IMR-90 (cell line): ENCODE measurements around the gene TBC1D9. TPM values are rescaled to one million over a fixed set of nuclear protein-coding genes. Genes with fewer than 3 reads are reported as not detected.

ENCODE experiments used
- ATAC-seq: fragments of 200-7000 bp; cut with Tn5 transposase; 2 replicates; pipeline ENCODE4 v1.9.1; 2020; ENCODE audit warnings: low read depth, mild to moderate bottlenecking, moderate library complexity
- BruUV-seq: library from RNA; stranded (reverse); fragments of 400-500 nt; replicated peaks from 2 replicates; lab custom pipeline; 2021; lab: Mats Ljungman, UMichigan
- CTCF ChIA-PET: fragments of 300-600 bp; formaldehyde crosslinking; extraction: SDS; loops from one replicate; lab custom pipeline; 2021; ENCODE audit warnings: antibody characterized with exemption; lab: Yijun Ruan, JAX
- POLR2A ChIA-PET: fragments of 300-600 bp; sonication (Branson Sonifier 250); formaldehyde crosslinking; loops from one replicate; lab custom pipeline; 2022; ENCODE audit warnings: antibody characterized with exemption; ENCODE audit not compliant: unreplicated experiment; lab: Charles Lee
- DNase-seq: peaks from one replicate; pipeline ENCODE4 v3.0.0; 2013
- H2AFZ ChIP-seq: replicated peaks from 2 replicates; pipeline ENCODE3; 2013; ENCODE audit warnings: low read length, mild to moderate bottlenecking; ENCODE audit not compliant: poor library complexity
- H2AK5ac ChIP-seq: 2 replicates; pipeline ENCODE4 v1.6.1; 2013; ENCODE audit warnings: low read depth, low read length, inconsistent platforms
- H2AK9ac ChIP-seq: replicated peaks from 2 replicates; pipeline ENCODE3; 2013; ENCODE audit warnings: mild to moderate bottlenecking, low read depth, low read length, moderate library complexity; ENCODE audit not compliant: poor library complexity
- H2BK120ac ChIP-seq: 2 replicates; pipeline ENCODE4 v1.6.1; 2013; ENCODE audit warnings: low read depth, low read length, inconsistent platforms
- H2BK15ac ChIP-seq: 3 replicates; pipeline ENCODE4 v1.6.1; 2013; ENCODE audit warnings: low read depth, low read length, inconsistent platforms
- H2BK20ac ChIP-seq: 2 replicates; pipeline ENCODE4 v1.6.1; 2013; ENCODE audit warnings: low read depth, mild to moderate bottlenecking, inconsistent platforms, low read length, moderate library complexity
- H2BK5ac ChIP-seq: 2 replicates; pipeline ENCODE4 v1.6.1; 2013; ENCODE audit warnings: mild to moderate bottlenecking, low read depth, low read length, inconsistent platforms; ENCODE audit not compliant: poor library complexity, severe bottlenecking
- H3K14ac ChIP-seq: replicated peaks from 2 replicates; pipeline ENCODE4 v1.6.1; 2013; ENCODE audit warnings: low read depth, low read length, inconsistent platforms
- H3K18ac ChIP-seq: 2 replicates; pipeline ENCODE4 v1.6.1; 2013; ENCODE audit warnings: low read depth, low read length, control low read depth
- H3K23ac ChIP-seq: 2 replicates; pipeline ENCODE4 v1.6.1; 2013; ENCODE audit warnings: low read depth, low read length, inconsistent platforms
- H3K27ac ChIP-seq: 2 replicates; pipeline ENCODE4 v1.5.1; 2013; ENCODE audit warnings: mild to moderate bottlenecking, control low read depth, low read length; ENCODE audit not compliant: insufficient read depth
- H3K27me3 ChIP-seq: 2 replicates; pipeline ENCODE4 v1.6.1; 2013; ENCODE audit warnings: low read length; ENCODE audit not compliant: control insufficient read depth, insufficient read depth
- H3K36me3 ChIP-seq: 2 replicates; pipeline ENCODE4 v1.6.1; 2013; ENCODE audit warnings: low read length, mixed read lengths; ENCODE audit not compliant: control insufficient read depth, insufficient read depth
- H3K4ac ChIP-seq: 2 replicates; pipeline ENCODE4 v1.6.1; 2013; ENCODE audit warnings: low read depth, low read length, inconsistent platforms
- H3K4me1 ChIP-seq: 2 replicates; pipeline ENCODE4 v1.6.1; 2013; ENCODE audit warnings: low read length, mixed read lengths; ENCODE audit not compliant: control insufficient read depth, insufficient read depth
- H3K4me2 ChIP-seq: 2 replicates; pipeline ENCODE4 v1.6.1; 2013; ENCODE audit warnings: low read depth, mild to moderate bottlenecking, control low read depth, low read length, moderate library complexity
- H3K4me3 ChIP-seq: 2 replicates; pipeline ENCODE4 v1.5.1; 2013; ENCODE audit warnings: low read depth, mild to moderate bottlenecking, control low read depth, low read length, moderate library complexity; ENCODE audit not compliant: insufficient read depth
- H3K56ac ChIP-seq: 2 replicates; pipeline ENCODE4 v1.6.1; 2013; ENCODE audit warnings: low read length, inconsistent platforms; ENCODE audit not compliant: insufficient read depth; ENCODE audit errors: extremely low read depth
- H3K79me1 ChIP-seq, 2 experiments: 2 replicates each; pipeline ENCODE4 v1.6.1; 2013; ENCODE audit warnings: low read length in 2 of 2, inconsistent platforms in 1 of 2, low read depth in 1 of 2
- H3K9ac ChIP-seq: 2 replicates; pipeline ENCODE4 v1.6.1; 2013; ENCODE audit warnings: low read depth, low read length, control low read depth
- H3K9me1 ChIP-seq: 2 replicates; pipeline ENCODE4 v1.6.1; 2013; ENCODE audit warnings: low read length, inconsistent platforms; ENCODE audit not compliant: insufficient read depth
- H3K9me3 ChIP-seq: 2 replicates; pipeline ENCODE4 v1.6.1; 2013; ENCODE audit warnings: low read length; ENCODE audit not compliant: control insufficient read depth, insufficient read depth
- H4K20me1 ChIP-seq: 2 replicates; pipeline ENCODE4 v1.6.1; 2013; ENCODE audit warnings: low read length, inconsistent platforms; ENCODE audit not compliant: insufficient read depth
- H4K5ac ChIP-seq: 2 replicates; pipeline ENCODE4 v1.6.1; 2013; ENCODE audit warnings: mild to moderate bottlenecking, low read depth, low read length, control low read depth
- H4K8ac ChIP-seq, 2 experiments: 2 replicates each; pipeline ENCODE4 v1.6.1; 2013; ENCODE audit warnings: low read depth in 2 of 2, low read length in 2 of 2, control low read depth in 1 of 2, inconsistent platforms in 1 of 2
- H4K91ac ChIP-seq: 2 replicates; pipeline ENCODE4 v1.6.1; 2013; ENCODE audit warnings: low read depth, low read length, inconsistent platforms; ENCODE audit not compliant: insufficient read depth
- BHLHE40 ChIP-seq: fragments of 150-350 bp; IDR thresholded peaks from 2 replicates; pipeline ENCODE4 v1.6.1; 2016; ENCODE audit warnings: mild to moderate bottlenecking, low read depth, low read length
- CEBPB ChIP-seq: IDR thresholded peaks from 2 replicates; pipeline ENCODE4 v1.6.1; 2012; ENCODE audit warnings: low read depth, low read length, improper control_type of control experiment
- CHD1 ChIP-seq: IDR thresholded peaks from 2 replicates; pipeline ENCODE4 v1.6.1; 2012; ENCODE audit warnings: low read depth, low read length, improper control_type of control experiment
- CTCF ChIP-seq: conservative IDR thresholded peaks from 2 replicates; pipeline ENCODE4 v1.5.1; 2012; ENCODE audit warnings: mild to moderate bottlenecking, low read depth, low read length, improper control_type of control experiment
- ELK1 ChIP-seq: fragments of 150-350 bp; IDR thresholded peaks from 2 replicates; pipeline ENCODE4 v1.6.1; 2016; ENCODE audit warnings: low read depth, mild to moderate bottlenecking, low read length, moderate library complexity, borderline replicate concordance
- FOS ChIP-seq: fragments of 150-350 bp; IDR thresholded peaks from 2 replicates; pipeline ENCODE4 v1.6.1; 2016; ENCODE audit warnings: low read depth, low read length
- MAFK ChIP-seq: IDR thresholded peaks from 2 replicates; pipeline ENCODE4 v1.6.1; 2012; ENCODE audit warnings: low read depth, low read length, improper control_type of control experiment
- MAZ ChIP-seq: IDR thresholded peaks from 2 replicates; pipeline ENCODE4 v1.6.1; 2012; ENCODE audit warnings: low read depth, mild to moderate bottlenecking, low read length, improper control_type of control experiment, moderate library complexity, borderline replicate concordance
- MXI1 ChIP-seq: IDR thresholded peaks from 2 replicates; pipeline ENCODE4 v1.6.1; 2012; ENCODE audit warnings: low read depth, mild to moderate bottlenecking, low read length, moderate library complexity, borderline replicate concordance
- RAD21 ChIP-seq: IDR thresholded peaks from 2 replicates; pipeline ENCODE4 v1.6.1; 2012; ENCODE audit warnings: low read length, improper control_type of control experiment
- RFX5 ChIP-seq: IDR thresholded peaks from 2 replicates; pipeline ENCODE4 v1.8.0; 2012; ENCODE audit warnings: low read depth, mild to moderate bottlenecking, low read length, moderate library complexity
- SMC3 ChIP-seq: fragments of 150-350 bp; IDR thresholded peaks from 2 replicates; pipeline ENCODE4 v1.6.1; 2016; ENCODE audit warnings: low read depth, mild to moderate bottlenecking, antibody characterized with exemption, low read length, moderate library complexity
- whole genome bisulfite sequencing, 2 experiments: methylation state at CpG; one replicate each; pipeline versions ENCODE4 v1.1.5 to v1.1.7; 2013; ENCODE audit warnings: missing lambda C conversion rate in 2 of 2; ENCODE audit not compliant: insufficient read length in 1 of 2; ENCODE audit errors: extremely low coverage in 2 of 2; 5-methylcytosine and 5-hydroxymethylcytosine counted together
- dilution Hi-C: fragments of 300-500 bp; cut with HindIII; formaldehyde crosslinking; loops from one replicate; pipeline ENCODE4 v1.14.3; 2018; ENCODE audit warnings: low sequenced_read_pairs; ENCODE audit not compliant: unreplicated experiment
- in situ Hi-C: fragments of 300-500 bp; cut with MboI; formaldehyde crosslinking; loops from 3 replicates; pipeline ENCODE4 v1.14.3; 2019; ENCODE audit warnings: low sequenced_read_pairs, inconsistent platforms, mixed read lengths
- intact Hi-C: fragments of 100-400 bp; cut with micrococcal nuclease; formaldehyde crosslinking; loops from 2 replicates; pipeline ENCODE4 v1.10.0; 2022
- polyA plus RNA-seq, 3 experiments: library from polyadenylated mRNA; depleted of rRNA; stranded (reverse); fragments of >200 nt; gene quantifications; 2 replicates each; pipeline ENCODE4 v1.2.3, GENCODE V29; 2012; ENCODE audit warnings: low replicate concordance in 1 of 3
- total RNA-seq: library from RNA; depleted of rRNA; stranded (reverse); fragments of >200 nt; gene quantifications from 2 replicates; pipeline ENCODE4 v1.2.3, GENCODE V29; 2012

TBC1D9 gene
- total and polyA plus RNA-seq, 2 of the 4 experiments (the other 2 are of a cell fraction) = 11.7 to 15.2 TPM

- no peak overlapping the region for H3K27ac ChIP-seq
- WGBS, 2 experiments = no CpG with 5 or more reads among the region's 2 CpGs
- no peak overlapping the region for H2BK20ac ChIP-seq
- no peak overlapping the region for H2BK15ac ChIP-seq
- no peak overlapping the region for H3K4ac ChIP-seq
- intact Hi-C loops = no loop called here
- H3K9ac ChIP-seq = no peak overlapping the region
- H3K4me1 ChIP-seq = peaks cover 3% of the 10 kb centered on the region; the same call in 1 of the 2 replicates
- no peak overlapping the region for H3K56ac ChIP-seq
- H4K5ac ChIP-seq = no peak overlapping the region
- DNase-seq (no peak), ATAC-seq (no peak)
- no peak overlapping the region for H2BK5ac ChIP-seq
- H4K8ac ChIP-seq = no peak overlapping the region
- H2BK120ac ChIP-seq = no peak overlapping the region
- H2AK5ac ChIP-seq = no peak overlapping the region
- no peak overlapping the region for H3K23ac ChIP-seq
- dilution Hi-C loops = no loop called here
- BruUV-seq = no TSS peak
- no peak for TF ChIP-seq MAFK
- no peak for TF ChIP-seq CEBPB
- no peak for TF ChIP-seq SMC3
- TF ChIP-seq CTCF = no peak
- no peak for TF ChIP-seq ELK1
- TF ChIP-seq MXI1 = no peak
- no peak for TF ChIP-seq RAD21
- no peak for TF ChIP-seq BHLHE40
- TF ChIP-seq FOS = no peak
- TF ChIP-seq RFX5 = no peak
- TF ChIP-seq MAZ = no peak
- TF ChIP-seq CHD1 = no peak
- H3K18ac ChIP-seq = no peak overlapping the region
- no peaks in the 10 kb centered on the region for H3K36me3 ChIP-seq
- H3K14ac ChIP-seq = no peak overlapping the region
- no peaks in the 10 kb centered on the region for H3K79me1 ChIP-seq
- no peak overlapping the region for H2AFZ ChIP-seq
- CTCF ChIA-PET = no interaction called here
- no peaks in the 10 kb centered on the region for H3K9me1 ChIP-seq
- H2AK9ac ChIP-seq = no peak overlapping the region
- H3K27me3 ChIP-seq = peaks cover 12% of the 10 kb centered on the region
- POLR2A ChIA-PET = no interaction called here
- in situ Hi-C loops = no loop called here
- no peak overlapping the region for H4K91ac ChIP-seq
- no peak overlapping the region for H3K4me2 ChIP-seq
- H3K9me3 ChIP-seq = peaks cover 3% of the 10 kb centered on the region; the same call in 1 of the 2 replicates
- no peaks in the 10 kb centered on the region for H4K20me1 ChIP-seq
- no peak overlapping the region for H3K4me3 ChIP-seq
Observed at GRCh38 chr4:140793291-140793690, 37.1 kb upstream of the TBC1D9 start.
